Body of pancreas (tissue), 4 donors: ENCODE data around the gene FDX2. TPM values are rescaled to one million over a fixed set of nuclear protein-coding genes. Genes with fewer than 3 reads are reported as not detected.
A peak's percentile ranks its signal among the peaks of the same experiment; 100 is the strongest.

Experiments used
- ATAC-seq: fragments of 150-250 bp; one replicate; pipeline ENCODE4 v1.9.1; 2016
- DNase-seq, 4 donors: peaks; one replicate each; pipeline ENCODE4 v3.0.0-alpha.2; 2019
- H3K27ac ChIP-seq, 4 donors: fragments of 200-600 bp; sonication (generic); 1 replicate in 3 of 4; 2 replicates in 1 of 4; pipeline versions ENCODE4 v1.5.1 to v1.6.1; 2016 to 2019; ENCODE audit warnings: mild to moderate bottlenecking in 1 of 4, mixed read lengths in 1 of 4, moderate library complexity in 1 of 4
- H3K27me3 ChIP-seq, 2 donors: fragments of 200-600 bp; sonication (generic); one replicate each; pipeline ENCODE4 v1.6.0; 2016; ENCODE audit warnings: mild to moderate bottlenecking in 1 of 2
- H3K36me3 ChIP-seq, 2 donors: fragments of 200-600 bp; sonication (generic); replicated peaks in 1 of 2; 2 replicates each; pipeline ENCODE4 v1.5.1; 2016; ENCODE audit warnings: low read depth in 2 of 2; ENCODE audit not compliant: insufficient read depth in 1 of 2
- H3K4me1 ChIP-seq: fragments of 200-600 bp; sonication (generic); one replicate; pipeline ENCODE4 v1.6.0; 2016
- H3K4me3 ChIP-seq, 2 donors: fragments of 200-600 bp; sonication (generic); 1 replicate in 1 of 2; 2 replicates in 1 of 2; pipeline ENCODE4 v1.5.1; 2016 to 2019
- H3K9me3 ChIP-seq, 3 donors: fragments of 200-600 bp; sonication (generic); 1 replicate in 2 of 3; 2 replicates in 1 of 3; pipeline ENCODE4 v1.5.1; 2016
- POLR2A ChIP-seq, 3 donors: fragments of 450-650 bp; IDR thresholded peaks; one replicate each; pipeline ENCODE4 v1.6.1; 2016; ENCODE audit warnings: antibody characterized with exemption in 3 of 3, mild to moderate bottlenecking in 2 of 3
- WGBS, 2 donors: methylation state at CpG; one replicate each; pipeline ENCODE4 v1.1.5; 2017; 5-methylcytosine and 5-hydroxymethylcytosine counted together
- intact Hi-C: fragments of 100-400 bp; cut with DNase I; formaldehyde crosslinking; loops from one replicate; pipeline ENCODE4 v1.15.1; 2023
- total RNA-seq, 2 donors: library from RNA; depleted of rRNA; stranded (reverse); fragments of >200 nt; gene quantifications; one replicate each; pipeline ENCODE4 v1.1.0, GENCODE V29; 2016
- TF ChIP-seq, protein P1 (sequence below), 7 experiments: fragments of 450-650 bp in 4 of 7; fragments of 200-600 bp in 3 of 7; sonication (generic) in 3 of 7; IDR thresholded peaks; one replicate each; pipeline ENCODE4 v1.5.1; 2016 to 2019; ENCODE audit warnings: antibody characterized with exemption in 7 of 7

FDX2 gene
- total RNA-seq, 2 donors from 2014 or later, result 11.2 to 16.8 TPM

DNA sequence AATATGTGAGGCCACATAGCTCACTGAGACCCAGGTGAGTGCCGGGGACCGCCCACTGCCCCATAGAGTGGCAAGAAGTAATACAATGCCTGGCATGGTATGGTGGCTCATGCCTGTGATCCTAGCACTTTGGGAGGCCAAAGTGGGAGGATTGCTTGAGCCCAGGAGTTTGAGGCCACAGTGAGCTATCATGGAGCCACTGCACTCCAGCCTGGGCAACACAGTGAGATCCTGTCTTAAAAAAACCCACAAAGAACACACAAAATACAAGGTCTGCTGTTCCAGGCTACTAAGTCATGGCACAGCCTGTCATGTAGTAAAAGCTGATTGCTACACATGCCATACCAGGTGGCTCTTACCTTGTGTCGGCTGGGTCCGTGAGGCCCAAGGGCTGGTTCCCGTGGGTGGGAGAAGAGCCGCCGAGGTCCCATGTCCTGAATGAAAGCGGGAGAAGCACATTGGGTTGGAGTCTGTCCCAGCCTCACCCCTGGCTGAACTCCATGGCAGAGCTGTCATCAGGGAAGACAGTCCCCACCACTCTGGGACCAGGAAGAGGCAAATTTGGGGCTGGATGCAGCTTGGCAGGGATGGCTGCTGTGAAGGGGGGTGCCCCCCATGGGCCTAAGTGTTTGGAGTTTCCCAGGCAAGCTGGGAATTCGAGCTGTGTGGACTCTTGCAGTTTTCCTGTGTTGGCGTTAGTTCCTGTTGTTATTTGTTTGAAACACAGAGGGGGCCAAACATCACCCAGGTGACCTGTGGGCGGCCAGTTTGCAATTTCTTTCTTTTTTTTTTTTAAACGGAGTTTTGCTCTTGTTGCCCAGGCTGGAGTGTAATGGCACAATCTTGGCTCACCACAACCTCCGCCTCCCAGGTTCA, 3.2 kb upstream of the FDX2 start:
- peaks cover 0 to 22% of the 10 kb centered on the region in 2 donors for H3K36me3 ChIP-seq
- intact Hi-C loops, result no loop called here
- ATAC-seq (no peak), DNase-seq (no peak)
- H3K27ac ChIP-seq, result no peak overlapping the region
- no peaks in the 10 kb centered on the region for H3K9me3 ChIP-seq
- no peaks in the 10 kb centered on the region for H3K27me3 ChIP-seq
- no peak for TF ChIP-seq POLR2A (IDR thresholded peaks at IDR 0.05)
- TF ChIP-seq, protein P1, sequence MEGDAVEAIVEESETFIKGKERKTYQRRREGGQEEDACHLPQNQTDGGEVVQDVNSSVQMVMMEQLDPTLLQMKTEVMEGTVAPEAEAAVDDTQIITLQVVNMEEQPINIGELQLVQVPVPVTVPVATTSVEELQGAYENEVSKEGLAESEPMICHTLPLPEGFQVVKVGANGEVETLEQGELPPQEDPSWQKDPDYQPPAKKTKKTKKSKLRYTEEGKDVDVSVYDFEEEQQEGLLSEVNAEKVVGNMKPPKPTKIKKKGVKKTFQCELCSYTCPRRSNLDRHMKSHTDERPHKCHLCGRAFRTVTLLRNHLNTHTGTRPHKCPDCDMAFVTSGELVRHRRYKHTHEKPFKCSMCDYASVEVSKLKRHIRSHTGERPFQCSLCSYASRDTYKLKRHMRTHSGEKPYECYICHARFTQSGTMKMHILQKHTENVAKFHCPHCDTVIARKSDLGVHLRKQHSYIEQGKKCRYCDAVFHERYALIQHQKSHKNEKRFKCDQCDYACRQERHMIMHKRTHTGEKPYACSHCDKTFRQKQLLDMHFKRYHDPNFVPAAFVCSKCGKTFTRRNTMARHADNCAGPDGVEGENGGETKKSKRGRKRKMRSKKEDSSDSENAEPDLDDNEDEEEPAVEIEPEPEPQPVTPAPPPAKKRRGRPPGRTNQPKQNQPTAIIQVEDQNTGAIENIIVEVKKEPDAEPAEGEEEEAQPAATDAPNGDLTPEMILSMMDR (IDR thresholded peaks at IDR 0.05), result no peak
- peaks cover 16% of the 10 kb centered on the region for H3K4me1 ChIP-seq
- WGBS, 2 donors, result 88 to 90% methylated on average over 13 of the region's 13 CpGs
- H3K4me3 ChIP-seq, result no peak overlapping the region

DNA sequence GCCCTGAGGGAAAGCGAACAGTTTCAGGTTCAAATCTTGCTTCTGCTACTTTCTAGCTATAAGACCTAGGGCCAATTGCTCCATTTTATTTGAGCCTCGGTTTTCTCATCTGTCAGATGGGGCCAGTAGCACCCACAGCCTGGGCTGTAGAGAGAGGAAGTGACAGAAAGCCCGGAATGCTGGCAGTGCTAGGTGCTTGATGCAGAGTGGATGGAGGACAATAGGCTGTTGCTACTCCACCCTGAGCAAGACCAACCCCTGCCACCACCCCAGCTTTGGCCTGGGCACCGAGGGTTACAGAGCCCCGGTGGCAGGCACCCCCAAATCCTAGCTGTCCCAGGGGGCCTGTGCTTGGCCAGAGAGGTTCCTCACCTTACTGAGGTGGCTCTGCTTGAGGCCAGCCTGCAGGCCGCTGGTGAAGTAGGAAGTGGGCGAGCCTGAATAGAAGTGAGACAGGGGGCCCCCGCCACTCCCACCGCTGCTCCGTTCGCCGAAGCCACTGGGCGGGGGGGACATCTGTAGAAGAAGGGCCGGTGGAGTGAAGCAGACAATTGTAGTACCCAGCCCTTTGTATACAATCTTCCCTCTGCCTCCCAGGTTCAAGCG, 2.1 kb upstream of the FDX2 start:
- Histone ChIP-seq H3K27ac (no peak overlapping the region), H3K4me1 (peaks cover 16% of the 10 kb centered on the region), H3K4me3 (no peak overlapping the region), H3K27me3 (no peaks in the 10 kb centered on the region), H3K36me3 (peaks cover 0 to 22% of the 10 kb centered on the region in 2 donors), H3K9me3 (no peaks in the 10 kb centered on the region)
- TF ChIP-seq, protein P1 (IDR thresholded peaks at IDR 0.05), result no peak
- no peak for TF ChIP-seq POLR2A (IDR thresholded peaks at IDR 0.05)
- ATAC-seq (no peak), DNase-seq (no peak)
- intact Hi-C loops, result no loop called here
- 90 to 97% methylated on average over 12 to 14 of the region's 15 CpGs for WGBS, 2 donors

DNA sequence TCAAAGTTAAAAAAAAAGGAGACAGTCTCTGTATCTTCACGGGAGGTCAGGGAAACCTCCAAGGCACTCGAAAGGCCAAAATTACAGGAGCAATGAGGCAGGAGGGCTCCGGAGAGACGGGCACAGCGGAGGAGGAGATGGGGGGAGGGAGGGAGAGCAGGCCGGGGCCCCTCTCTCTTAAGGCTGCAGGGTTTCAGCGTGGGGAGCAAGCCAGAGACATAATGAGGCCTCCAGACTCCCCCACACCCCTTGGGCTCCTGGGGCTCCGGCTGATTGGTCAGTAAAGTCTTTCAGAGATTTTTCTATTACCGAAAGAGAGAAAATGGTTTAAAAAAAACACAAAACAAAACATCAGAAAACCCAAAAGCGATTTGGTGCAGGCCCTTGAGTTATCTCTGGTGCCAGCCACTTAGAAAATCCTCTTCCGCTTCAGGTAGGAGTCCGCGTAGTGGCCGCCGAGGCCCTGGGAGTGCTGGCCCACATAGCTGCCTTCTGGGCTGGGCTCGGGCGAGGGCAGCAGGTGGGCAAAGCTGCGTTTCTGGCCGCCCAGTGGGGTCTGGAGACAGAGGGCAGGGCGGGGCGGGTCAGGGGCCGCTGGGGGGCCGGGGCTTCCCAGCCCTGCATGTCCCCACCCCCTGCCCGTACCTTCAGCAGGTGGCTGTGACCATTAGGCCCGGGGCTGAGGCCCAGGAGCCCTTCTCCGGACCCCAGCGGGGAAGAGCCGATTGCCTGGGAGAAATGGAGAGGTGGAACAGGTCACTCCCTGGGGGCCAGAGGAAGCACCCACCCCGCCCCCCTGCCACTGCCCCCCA, 1.4 kb upstream of the FDX2 start:
- Histone ChIP-seq H3K4me1 (peaks cover 16% of the 10 kb centered on the region), H3K27ac (no peak overlapping the region), H3K9me3 (no peaks in the 10 kb centered on the region), H3K4me3 (no peak overlapping the region), H3K36me3 (peaks cover 0 to 18% of the 10 kb centered on the region in 2 donors), H3K27me3 (no peaks in the 10 kb centered on the region)
- intact Hi-C loops, result no loop called here
- DNase-seq, result no peak
- ATAC-seq, result no peak
- 81 to 85% methylated on average over 14 to 28 of the region's 29 CpGs for WGBS, 2 donors
- TF ChIP-seq, protein P1 (IDR thresholded peaks at IDR 0.05), result no peak
- no peak for TF ChIP-seq POLR2A (IDR thresholded peaks at IDR 0.05)

DNA sequence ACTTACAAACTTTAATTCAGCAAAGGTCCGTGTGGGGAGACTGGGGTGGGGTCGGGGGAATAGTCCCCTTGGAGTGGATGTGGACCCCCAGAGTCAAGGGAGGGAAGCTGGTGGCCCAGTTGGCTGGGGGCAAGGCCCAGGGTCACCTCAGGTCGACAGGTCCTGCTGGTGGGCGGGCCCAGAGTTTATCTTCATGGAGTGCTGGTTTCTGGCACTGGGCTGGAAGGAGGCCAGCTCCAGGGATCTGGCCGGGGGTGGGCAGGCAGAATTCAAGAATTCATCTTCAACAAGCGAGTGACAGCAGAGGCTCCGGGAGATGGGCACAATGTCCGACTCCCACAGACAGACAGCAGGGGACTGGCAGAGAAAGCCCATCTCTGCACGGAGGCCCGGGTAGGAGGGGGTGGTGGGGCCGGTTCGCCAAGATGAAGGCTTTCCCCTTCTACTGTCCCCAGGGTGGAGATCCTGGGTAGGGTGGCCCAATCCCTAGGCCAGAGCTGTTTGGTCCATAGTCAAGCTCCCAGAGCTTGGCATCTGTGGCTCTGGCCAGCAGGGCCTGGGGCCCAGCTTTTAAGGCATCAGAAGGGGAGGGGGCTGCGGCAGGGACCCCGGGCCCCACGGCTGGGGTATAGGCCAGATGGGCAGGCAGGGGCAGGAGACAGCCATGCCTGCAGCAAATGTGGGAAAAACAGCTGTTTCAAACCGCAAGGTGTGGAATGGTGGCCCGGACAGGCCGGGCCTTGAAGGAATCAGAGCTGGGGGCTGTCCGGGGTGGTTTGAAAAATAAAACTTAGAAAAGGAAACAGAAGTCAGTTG, 622 bp upstream of the FDX2 start:
- Histone ChIP-seq H3K36me3 (peaks cover 0 to 10% of the 10 kb centered on the region in 2 donors), H3K9me3 (no peaks in the 10 kb centered on the region), H3K4me3 (no peak overlapping the region), H3K4me1 (peaks cover 16% of the 10 kb centered on the region), H3K27ac (peak overlapping the region in 3 of 4 donors; percentile 55 to 68 (median 63)), H3K27me3 (no peaks in the 10 kb centered on the region)
- intact Hi-C loops, result no loop called here
- WGBS, 2 donors, result 59 to 79% methylated on average over 8 to 16 of the region's 19 CpGs
- DNase-seq, result peak in 2 of 4 donors; percentile 23 to 33
- no peak for TF ChIP-seq POLR2A (IDR thresholded peaks at IDR 0.05)
- TF ChIP-seq, protein P1 (IDR thresholded peaks at IDR 0.05), result no peak
- peak; percentile 12 for ATAC-seq
